ENCODE measurements around the gene BNC2. TPM values are rescaled to one million over a fixed set of nuclear protein-coding genes. Genes with fewer than 3 reads are reported as not detected.

BNC2 gene
- total RNA-seq, 1 donor from 2014 or later, result 4.3 TPM

DNA sequence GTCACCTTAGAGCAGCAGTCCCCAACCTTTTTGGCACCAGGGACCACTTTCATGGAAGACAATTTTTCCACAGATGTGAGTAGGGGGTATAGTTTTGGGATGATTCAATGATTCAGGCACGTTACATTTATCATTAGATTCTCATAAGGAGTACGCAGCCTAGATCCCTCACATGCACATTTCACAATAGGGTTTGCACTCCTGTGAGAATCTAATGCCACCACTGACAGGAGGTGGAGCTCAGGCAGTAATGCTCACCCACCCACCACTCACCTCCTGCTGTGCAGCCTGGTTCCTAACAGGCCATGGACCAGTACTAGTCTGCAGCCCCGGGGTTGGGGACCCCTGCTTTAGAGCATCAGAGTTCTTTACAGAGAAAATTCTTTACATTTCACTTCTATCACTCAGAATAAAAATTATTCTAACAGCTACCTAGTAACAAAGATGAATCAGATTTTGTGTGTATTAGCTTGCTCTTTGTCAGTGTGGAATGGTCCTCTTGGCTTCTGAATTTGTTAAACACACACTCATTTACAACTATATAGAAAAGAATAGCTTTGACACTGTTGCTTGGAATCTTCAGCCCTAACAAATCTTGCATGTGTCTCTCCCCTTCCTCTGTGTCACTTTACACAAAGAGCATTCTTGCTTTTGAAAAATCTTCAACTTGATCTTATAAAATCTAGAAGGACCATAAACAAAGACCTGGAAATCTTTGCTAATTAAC lies 438.6 kb downstream of the BNC2 start:
- ATAC-seq (no peak), DNase-seq (ENCODE audit: missing footprints) (no peak)
- intact Hi-C loops (cut with DNase I), result no loop called here

- ATAC-seq (no peak), DNase-seq (ENCODE audit: missing footprints) (no peak)
- intact Hi-C loops (cut with DNase I), result no loop called here
Measured at GRCh38 chr9:16429671-16430070, 440.8 kb downstream of the BNC2 start.

- intact Hi-C loops (cut with DNase I), result no loop called here
- DNase-seq (ENCODE audit: missing footprints) (no peak), ATAC-seq (no peak)
Measured at GRCh38 chr9:16427873-16428427, 442.5 kb downstream of the BNC2 start.

DNA sequence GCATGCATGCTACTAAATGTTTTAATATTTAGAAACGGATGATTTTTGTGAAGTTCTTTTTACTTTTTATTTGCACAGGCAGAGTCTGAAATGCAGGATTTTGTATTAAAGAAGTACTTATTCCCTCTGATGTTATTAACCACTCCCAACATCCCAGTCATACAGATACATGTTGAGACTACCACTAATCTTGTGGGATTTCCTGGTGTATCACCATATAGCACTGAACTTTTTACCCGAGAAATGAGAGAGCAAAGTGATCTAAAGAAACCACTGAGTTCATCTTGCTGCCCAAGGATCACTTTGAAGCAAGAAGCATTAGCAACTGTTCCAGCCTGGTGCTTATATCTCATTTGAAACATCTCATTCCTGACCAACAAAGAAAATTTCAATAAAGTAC lies 443.8 kb downstream of the BNC2 start:
- intact Hi-C loops (cut with DNase I), result no loop called here
- no peak for ATAC-seq
- no peak for DNase-seq (ENCODE audit: missing footprints)

- no peak for ATAC-seq
- intact Hi-C loops (cut with DNase I), result no loop called here
- DNase-seq (ENCODE audit: missing footprints), result no peak
Measured at GRCh38 chr9:16425562-16426231, 444.8 kb downstream of the BNC2 start.

- ATAC-seq, result no peak
- intact Hi-C loops (cut with DNase I), result no loop called here
- DNase-seq (ENCODE audit: missing footprints), result no peak
Measured at GRCh38 chr9:16422114-16422513, 448.4 kb downstream of the BNC2 start.

- ATAC-seq (no peak), DNase-seq (ENCODE audit: missing footprints) (no peak)
- intact Hi-C loops (cut with DNase I), result no loop called here
Measured at GRCh38 chr9:16421532-16421931, 448.9 kb downstream of the BNC2 start.

DNA sequence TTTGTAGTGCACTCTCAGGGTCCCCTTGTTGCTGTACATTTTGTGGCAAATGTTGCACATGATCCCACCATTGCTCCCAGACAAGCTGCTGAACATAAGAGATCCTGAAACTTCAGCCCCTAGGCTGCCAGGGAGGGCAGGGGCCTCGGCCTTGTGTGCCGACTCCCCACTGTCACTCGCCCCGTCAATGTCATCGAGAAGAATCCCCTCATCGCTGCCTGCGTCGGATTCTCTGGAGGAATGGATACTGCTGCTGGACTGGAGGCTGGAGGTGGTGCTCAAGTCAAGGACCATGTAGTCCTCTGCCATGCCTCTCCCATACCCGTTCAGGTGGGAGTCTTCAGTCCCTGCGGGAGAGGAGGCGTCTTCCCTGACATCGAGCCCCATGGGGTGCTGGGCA lies 451.3 kb downstream of the BNC2 start:
- no peak for DNase-seq (ENCODE audit: missing footprints)
- intact Hi-C loops (cut with DNase I), result no loop called here
- no peak for ATAC-seq

- no peak for DNase-seq (ENCODE audit: missing footprints)
- intact Hi-C loops (cut with DNase I), result no loop called here
- no peak for ATAC-seq
Measured at GRCh38 chr9:16418721-16419120, 451.7 kb downstream of the BNC2 start.

GRCh38 chr9:16417749-16418148 lies 452.7 kb downstream of the BNC2 start:
- intact Hi-C loops (cut with DNase I), result no loop called here
- ATAC-seq (no peak), DNase-seq (ENCODE audit: missing footprints) (no peak)

DNA sequence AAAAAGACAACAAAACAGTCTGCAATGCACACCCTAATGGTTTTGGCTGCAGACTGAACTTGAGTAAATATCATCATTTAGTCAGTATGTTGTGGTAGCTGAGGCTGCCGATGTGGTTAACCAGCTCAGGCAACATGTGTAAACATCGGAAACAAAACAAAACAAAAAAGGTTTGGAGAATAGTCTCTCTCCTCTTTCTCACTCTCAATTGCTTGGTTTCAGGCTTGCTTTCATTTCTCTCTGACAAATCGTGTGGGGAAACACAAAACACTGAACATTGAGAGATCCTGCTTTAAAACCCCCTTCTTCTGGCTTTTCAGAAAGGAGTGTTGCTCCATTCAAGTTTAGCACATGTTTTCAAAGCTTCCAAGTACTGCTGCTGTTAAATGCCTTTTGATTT lies 453.3 kb downstream of the BNC2 start:
- DNase-seq (ENCODE audit: missing footprints) (no peak), ATAC-seq (no peak)
- intact Hi-C loops (cut with DNase I), result no loop called here

DNA sequence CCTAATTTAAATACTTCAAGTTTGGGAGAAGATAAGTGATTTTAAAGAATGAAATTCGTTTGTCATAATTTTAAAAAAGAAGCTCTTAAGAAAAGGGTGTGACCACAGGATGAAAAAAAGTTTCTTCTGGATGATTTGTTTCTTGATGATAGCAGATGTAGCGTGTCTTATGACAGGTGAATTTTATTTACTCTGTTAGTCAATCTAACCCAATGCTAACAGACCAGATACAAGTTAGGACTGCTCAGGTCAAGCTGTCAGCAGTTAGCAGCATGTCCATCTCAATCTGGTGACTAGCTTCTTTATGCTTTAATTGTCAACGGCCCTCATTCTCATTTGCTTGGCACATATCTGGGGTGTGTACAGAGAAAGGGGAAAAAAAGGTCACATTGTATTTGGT lies 456.0 kb downstream of the BNC2 start:
- intact Hi-C loops (cut with DNase I), result no loop called here
- no peak for ATAC-seq

GRCh38 chr9:16413509-16414016 lies 456.9 kb downstream of the BNC2 start:
- peak; percentile 96 for ATAC-seq
- intact Hi-C loops (cut with DNase I), result no loop called here
- no peak for DNase-seq (ENCODE audit: missing footprints)

More for the DNA sequence above, 456.0 kb downstream of the BNC2 start:
- no peak for DNase-seq (ENCODE audit: missing footprints)

DNA sequence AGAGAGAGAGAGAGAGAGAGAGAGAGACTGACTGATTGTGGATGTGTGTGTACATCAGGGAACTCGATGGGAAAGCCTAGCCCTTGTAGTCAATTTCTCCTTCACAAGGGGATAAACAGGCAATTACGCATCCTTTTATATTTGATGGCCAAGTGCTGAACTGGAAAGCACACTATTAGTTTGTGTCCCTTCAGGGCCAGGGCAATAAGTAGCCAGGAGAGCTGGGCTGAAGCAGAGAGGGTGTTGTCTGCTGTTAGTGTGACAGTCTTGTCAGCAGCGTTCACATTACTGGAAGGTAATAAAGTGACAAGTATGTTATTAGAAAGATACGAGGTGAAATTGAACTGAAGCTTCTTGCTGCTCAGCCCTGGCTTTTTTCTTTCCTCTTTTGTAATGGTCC lies 457.7 kb downstream of the BNC2 start:
- intact Hi-C loops (cut with DNase I), result no loop called here
- no peak for DNase-seq (ENCODE audit: missing footprints)
- ATAC-seq, result peak; percentile 37

GRCh38 chr9:16411311-16411710 lies 459.2 kb downstream of the BNC2 start:
- intact Hi-C loops (cut with DNase I), result no loop called here
- ATAC-seq, result no peak
- no peak for DNase-seq (ENCODE audit: missing footprints)

DNA sequence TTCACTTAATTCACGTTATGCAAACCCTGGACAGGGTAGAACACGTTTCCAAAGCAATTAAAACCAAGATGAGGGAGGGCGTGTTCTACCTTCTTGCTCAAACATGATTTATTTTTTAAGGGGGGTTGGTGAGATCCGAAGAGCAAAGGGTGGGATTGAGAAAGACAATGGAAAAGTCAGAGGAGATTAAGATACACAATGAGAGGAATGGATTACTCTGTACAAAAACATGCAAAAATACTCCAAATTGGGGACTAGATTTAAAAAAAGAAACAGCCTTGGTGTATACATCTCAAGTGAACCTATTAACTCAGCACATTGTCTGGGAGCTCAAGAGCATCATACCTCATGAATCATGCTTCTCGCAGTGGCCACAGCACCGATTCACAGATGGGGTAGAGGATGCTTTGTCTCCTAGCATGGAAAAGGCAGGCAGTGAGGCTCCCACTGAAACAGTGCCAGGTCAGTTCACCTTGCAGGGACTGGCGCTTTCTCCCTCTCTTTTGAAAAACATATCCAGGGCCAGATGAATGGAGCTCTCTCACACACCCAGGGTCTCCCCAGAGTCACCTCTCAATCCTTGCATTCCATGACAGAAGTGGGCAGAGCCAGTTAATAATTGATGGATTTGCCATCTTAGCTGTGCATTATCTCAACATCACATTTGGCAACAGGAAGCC lies 459.7 kb downstream of the BNC2 start:
- intact Hi-C loops (cut with DNase I), result no loop called here
- no peak for ATAC-seq
- no peak for DNase-seq (ENCODE audit: missing footprints)

GRCh38 chr9:16407617-16408016 lies 462.9 kb downstream of the BNC2 start:
- intact Hi-C loops (cut with DNase I), result no loop called here
- ATAC-seq (no peak), DNase-seq (ENCODE audit: missing footprints) (no peak)

DNA sequence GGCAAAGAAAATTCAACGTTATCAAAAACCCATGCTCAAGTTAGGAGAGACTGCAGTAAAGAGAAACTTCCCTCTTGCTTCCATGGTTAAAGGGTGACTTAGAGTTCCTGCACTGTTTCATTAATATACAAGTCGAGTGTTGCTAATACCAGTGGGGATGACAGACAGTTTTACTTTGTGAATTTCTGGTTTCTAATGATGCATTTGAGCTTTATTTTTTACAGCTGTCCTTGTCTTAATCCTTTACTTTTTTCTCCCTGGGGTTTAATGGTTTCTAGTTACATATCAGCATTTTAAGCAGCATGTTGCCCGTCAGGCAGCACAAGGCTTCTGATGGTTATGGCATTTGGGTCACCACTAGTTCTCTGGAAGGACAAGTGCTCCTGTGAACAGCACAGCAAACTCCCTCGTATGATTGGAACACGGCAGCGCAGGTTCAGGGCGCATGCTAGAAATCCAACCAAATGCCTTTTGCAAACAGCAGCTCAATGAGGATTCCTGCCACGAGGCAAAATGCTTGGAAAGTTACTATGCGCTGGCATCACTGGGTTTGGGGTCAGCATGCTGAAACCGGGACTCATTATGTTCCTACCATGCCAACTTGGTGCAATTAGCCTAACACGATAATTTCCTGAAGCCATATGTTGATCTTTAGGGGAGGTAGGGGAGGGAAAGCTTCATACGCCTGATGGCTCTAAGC lies 463.8 kb downstream of the BNC2 start:
- intact Hi-C loops (cut with DNase I), result no loop called here
- DNase-seq (ENCODE audit: missing footprints) (no peak), ATAC-seq (no peak)

- intact Hi-C loops (cut with DNase I), result no loop called here
- ATAC-seq (no peak), DNase-seq (ENCODE audit: missing footprints) (no peak)
Measured at GRCh38 chr9:16405421-16405820, 465.0 kb downstream of the BNC2 start.

Measured in Right ventricle myocardium inferior (tissue), 1 donor.